Endodermal cell (in vitro differentiated cells): ENCODE data around the gene KCNK16. TPM values are rescaled to one million over a fixed set of nuclear protein-coding genes. Genes with fewer than 3 reads are reported as not detected.

Source experiments
- DNase-seq: peaks from one replicate; pipeline ENCODE4 v3.0.0-alpha.2; 2017
- H3K27ac ChIP-seq: 2 replicates; pipeline ENCODE4 v1.5.1; 2013; ENCODE audit warnings: mild to moderate bottlenecking, low read depth, low read length, moderate library complexity
- H3K27me3 ChIP-seq: 2 replicates; pipeline ENCODE4 v1.6.1; 2013; ENCODE audit warnings: mild to moderate bottlenecking, low read length, moderate library complexity; ENCODE audit not compliant: insufficient read depth, control insufficient read depth, poor library complexity, severe bottlenecking
- H3K36me3 ChIP-seq: 2 replicates; pipeline ENCODE4 v1.7.0; 2013; ENCODE audit warnings: mild to moderate bottlenecking, low read length, moderate library complexity; ENCODE audit not compliant: control insufficient read depth, insufficient read depth
- H3K4me1 ChIP-seq: one replicate; pipeline ENCODE4 v1.7.0; 2013; ENCODE audit warnings: low read length; ENCODE audit not compliant: control insufficient read depth, insufficient read depth
- H3K4me3 ChIP-seq: 2 replicates; pipeline ENCODE4 v1.5.1; 2013; ENCODE audit warnings: mild to moderate bottlenecking, low read length, moderate library complexity
- H3K9ac ChIP-seq: 2 replicates; pipeline ENCODE4 v1.6.1; 2013; ENCODE audit warnings: mild to moderate bottlenecking, low read length, moderate library complexity; ENCODE audit not compliant: poor library complexity, severe bottlenecking; ENCODE audit errors: extremely low read depth
- H3K9me3 ChIP-seq: 2 replicates; pipeline ENCODE4 v1.6.1; 2013; ENCODE audit warnings: mild to moderate bottlenecking, low read length, moderate library complexity; ENCODE audit not compliant: control insufficient read depth
- H3K27ac Mint-ChIP-seq: 2 replicates; pipeline ENCODE4 v1.8.0; 2020; ENCODE audit warnings: mixed read lengths
- H3K27me3 Mint-ChIP-seq: 2 replicates; pipeline ENCODE4 v1.8.0; 2021; ENCODE audit warnings: mild to moderate bottlenecking, mixed read lengths; ENCODE audit not compliant: insufficient read depth
- H3K36me3 Mint-ChIP-seq: 2 replicates; pipeline ENCODE4 v1.8.0; 2020; ENCODE audit warnings: low read depth, mixed read lengths
- H3K4me1 Mint-ChIP-seq: 2 replicates; pipeline ENCODE4 v1.8.0; 2020; ENCODE audit warnings: mixed read lengths
- H3K4me3 Mint-ChIP-seq: 2 replicates; pipeline ENCODE4 v1.8.0; 2020; ENCODE audit warnings: mild to moderate bottlenecking, moderate library complexity, mixed read lengths
- H3K9me3 Mint-ChIP-seq: 2 replicates; pipeline ENCODE4 v1.8.0; 2020; ENCODE audit warnings: mild to moderate bottlenecking, mixed read lengths
- WGBS, 2 experiments: methylation state at CpG; one replicate each; pipeline versions ENCODE4 v1.1.5 to v1.1.7; 2013; ENCODE audit warnings: missing lambda C conversion rate in 2 of 2, mixed read lengths in 1 of 2; ENCODE audit not compliant: insufficient coverage in 1 of 2, insufficient read length in 1 of 2; 5-methylcytosine and 5-hydroxymethylcytosine counted together
- total RNA-seq, 2 donors: library from RNA; stranded (reverse); fragmentation: NEBNext Ultra II Directional in 1 of 2; extraction: Animal tissue kit (Norgen Biotek cat#: 25700) in 1 of 2; gene quantifications; 2 replicates in 1 of 2; 3 replicates in 1 of 2; pipeline ENCODE4 v1.2.1, GENCODE V29; 2021
- TF ChIP-seq, protein P1 (sequence below): fragments of 200-600 bp; sonication (generic); conservative IDR thresholded peaks from 2 replicates; pipeline ENCODE4 v1.5.0; 2021; ENCODE audit warnings: antibody characterized with exemption, mild to moderate bottlenecking

The KCNK16 gene
- total RNA-seq, 2 donors from 2014 or later, result not detected

DNA sequence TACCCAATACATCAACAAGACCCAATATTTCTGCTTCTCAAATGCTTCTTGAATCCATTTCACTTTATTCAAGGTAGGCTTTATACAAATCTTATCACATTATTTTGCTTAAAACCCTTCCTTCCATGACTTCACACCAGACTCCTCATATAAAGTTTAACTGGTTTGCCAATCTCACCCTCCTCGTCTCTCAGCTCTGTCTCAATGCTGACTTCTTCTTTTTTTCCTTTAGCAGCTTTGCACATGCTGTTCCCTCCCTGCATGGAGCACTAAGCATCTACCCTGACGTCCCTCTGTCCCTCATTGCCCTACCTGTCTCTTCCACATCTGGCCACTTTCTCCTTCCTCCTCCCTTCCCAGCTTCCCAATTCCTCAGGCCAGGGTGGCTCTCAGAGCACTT lies 39.7 kb downstream of the KCNK16 start:
- Histone ChIP-seq H3K4me3 (no peak overlapping the region), H3K27ac (no peak overlapping the region), H3K36me3 (no peaks in the 10 kb centered on the region), H3K9ac (no peak overlapping the region), H3K9me3 (no peaks in the 10 kb centered on the region), H3K27me3 (peaks cover 10% of the 10 kb centered on the region), H3K4me1 (no peaks in the 10 kb centered on the region)
- no peak for DNase-seq
- TF ChIP-seq, protein P1, sequence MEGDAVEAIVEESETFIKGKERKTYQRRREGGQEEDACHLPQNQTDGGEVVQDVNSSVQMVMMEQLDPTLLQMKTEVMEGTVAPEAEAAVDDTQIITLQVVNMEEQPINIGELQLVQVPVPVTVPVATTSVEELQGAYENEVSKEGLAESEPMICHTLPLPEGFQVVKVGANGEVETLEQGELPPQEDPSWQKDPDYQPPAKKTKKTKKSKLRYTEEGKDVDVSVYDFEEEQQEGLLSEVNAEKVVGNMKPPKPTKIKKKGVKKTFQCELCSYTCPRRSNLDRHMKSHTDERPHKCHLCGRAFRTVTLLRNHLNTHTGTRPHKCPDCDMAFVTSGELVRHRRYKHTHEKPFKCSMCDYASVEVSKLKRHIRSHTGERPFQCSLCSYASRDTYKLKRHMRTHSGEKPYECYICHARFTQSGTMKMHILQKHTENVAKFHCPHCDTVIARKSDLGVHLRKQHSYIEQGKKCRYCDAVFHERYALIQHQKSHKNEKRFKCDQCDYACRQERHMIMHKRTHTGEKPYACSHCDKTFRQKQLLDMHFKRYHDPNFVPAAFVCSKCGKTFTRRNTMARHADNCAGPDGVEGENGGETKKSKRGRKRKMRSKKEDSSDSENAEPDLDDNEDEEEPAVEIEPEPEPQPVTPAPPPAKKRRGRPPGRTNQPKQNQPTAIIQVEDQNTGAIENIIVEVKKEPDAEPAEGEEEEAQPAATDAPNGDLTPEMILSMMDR, result no peak
- no peaks in the 10 kb centered on the region for H3K9me3 Mint-ChIP-seq
- no peaks in the 10 kb centered on the region for H3K36me3 Mint-ChIP-seq
- peaks cover 9% of the 10 kb centered on the region for H3K27me3 Mint-ChIP-seq
- H3K4me3 Mint-ChIP-seq, result no peak overlapping the region
- 70 to 79% methylated on average over 2 of the region's 2 CpGs for WGBS, 2 experiments
- H3K4me1 Mint-ChIP-seq, result peaks cover 2% of the 10 kb centered on the region
- no peak overlapping the region for H3K27ac Mint-ChIP-seq

DNA sequence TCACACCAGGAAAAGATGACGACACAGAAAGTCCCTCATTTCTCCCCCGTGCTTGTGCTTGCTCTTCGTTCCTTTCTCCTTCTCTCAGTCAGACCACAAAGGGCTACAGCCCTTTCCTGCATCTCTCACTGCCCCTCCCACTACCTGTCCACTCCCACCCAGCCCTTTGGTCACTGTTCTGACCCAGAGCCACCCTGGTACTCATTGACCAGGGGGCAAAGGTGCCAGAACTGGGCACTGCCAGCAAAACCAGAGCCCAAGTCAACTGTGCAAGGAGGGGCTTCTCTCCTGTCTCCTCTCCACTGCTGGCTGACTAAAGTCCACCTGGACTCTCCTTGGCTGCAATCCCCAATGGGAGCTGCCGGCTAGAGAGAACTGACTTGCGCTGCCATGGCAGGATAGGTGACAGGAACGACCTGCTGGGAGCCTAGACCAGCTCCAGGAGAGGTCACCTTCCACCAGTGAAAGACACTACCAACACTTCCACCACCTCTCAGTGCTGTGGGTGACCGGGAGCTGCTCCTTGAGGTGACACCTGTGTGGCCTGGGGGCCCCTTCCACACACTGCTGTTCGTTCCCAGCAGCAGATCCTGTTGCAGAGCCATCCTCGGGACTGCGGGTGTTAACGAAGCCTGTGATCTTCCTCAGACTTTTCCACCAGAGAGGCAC lies 41.1 kb downstream of the KCNK16 start:
- no peaks in the 10 kb centered on the region for H3K36me3 ChIP-seq
- Mint-ChIP-seq H3K4me1 (peaks cover 2% of the 10 kb centered on the region), H3K27me3 (peaks cover 11% of the 10 kb centered on the region), H3K4me3 (no peak overlapping the region), H3K9me3 (no peaks in the 10 kb centered on the region), H3K27ac (no peak overlapping the region), H3K36me3 (no peaks in the 10 kb centered on the region)
- H3K9me3 ChIP-seq, result no peaks in the 10 kb centered on the region
- WGBS, 2 experiments, result 88 to 93% methylated on average over 9 to 11 of the region's 11 CpGs
- peaks cover 10% of the 10 kb centered on the region for H3K27me3 ChIP-seq
- H3K9ac ChIP-seq, result no peak overlapping the region
- DNase-seq, result no peak
- no peaks in the 10 kb centered on the region for H3K4me1 ChIP-seq
- TF ChIP-seq, protein P1, result no peak
- H3K4me3 ChIP-seq, result no peak overlapping the region
- H3K27ac ChIP-seq, result no peak overlapping the region

DNA sequence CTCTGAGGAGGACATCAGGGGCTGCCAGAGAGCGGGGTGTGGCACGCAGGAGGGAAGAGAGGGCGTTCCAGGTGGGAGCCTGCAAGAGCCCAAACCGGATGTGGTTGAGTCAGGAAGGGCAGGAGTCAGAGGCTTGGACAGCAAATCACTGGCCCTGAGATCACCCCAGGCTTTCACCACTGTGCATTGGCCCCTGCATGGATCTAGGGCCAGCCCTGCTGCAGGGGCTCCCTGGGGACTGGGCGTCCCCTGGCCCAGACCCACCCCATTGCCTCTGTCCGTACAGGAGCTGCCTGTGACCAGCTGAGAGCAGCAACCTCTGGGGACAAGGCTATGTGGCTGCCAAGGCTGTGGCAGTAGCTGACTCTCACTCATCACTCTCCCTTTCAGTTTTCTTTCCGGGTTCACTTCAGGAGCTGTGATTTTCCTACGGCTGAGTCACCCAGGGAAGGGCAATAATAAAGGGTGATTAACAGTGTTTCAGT lies 42.2 kb downstream of the KCNK16 start:
- H3K4me3 ChIP-seq, result no peak overlapping the region
- TF ChIP-seq, protein P1, result no peak
- no peaks in the 10 kb centered on the region for H3K36me3 ChIP-seq
- H3K27me3 ChIP-seq, result peaks cover 10% of the 10 kb centered on the region
- H3K4me1 ChIP-seq, result no peaks in the 10 kb centered on the region
- H3K9ac ChIP-seq, result no peak overlapping the region
- Mint-ChIP-seq H3K27ac (no peak overlapping the region), H3K36me3 (no peaks in the 10 kb centered on the region), H3K4me3 (no peak overlapping the region), H3K27me3 (peaks cover 11% of the 10 kb centered on the region), H3K4me1 (peaks cover 2% of the 10 kb centered on the region), H3K9me3 (no peaks in the 10 kb centered on the region)
- WGBS, 2 experiments, result 80 to 87% methylated on average over 2 to 8 of the region's 8 CpGs
- DNase-seq, result peak; percentile 54
- H3K27ac ChIP-seq, result no peak overlapping the region
- H3K9me3 ChIP-seq, result no peaks in the 10 kb centered on the region
